ENCODE data around the gene COL1A2. TPM values are rescaled to one million over a fixed set of nuclear protein-coding genes. Genes with fewer than 3 reads are reported as not detected.

The COL1A2 gene
- polyA plus RNA-seq, 1 donor from 2014 or later, result 2.5 TPM

DNA sequence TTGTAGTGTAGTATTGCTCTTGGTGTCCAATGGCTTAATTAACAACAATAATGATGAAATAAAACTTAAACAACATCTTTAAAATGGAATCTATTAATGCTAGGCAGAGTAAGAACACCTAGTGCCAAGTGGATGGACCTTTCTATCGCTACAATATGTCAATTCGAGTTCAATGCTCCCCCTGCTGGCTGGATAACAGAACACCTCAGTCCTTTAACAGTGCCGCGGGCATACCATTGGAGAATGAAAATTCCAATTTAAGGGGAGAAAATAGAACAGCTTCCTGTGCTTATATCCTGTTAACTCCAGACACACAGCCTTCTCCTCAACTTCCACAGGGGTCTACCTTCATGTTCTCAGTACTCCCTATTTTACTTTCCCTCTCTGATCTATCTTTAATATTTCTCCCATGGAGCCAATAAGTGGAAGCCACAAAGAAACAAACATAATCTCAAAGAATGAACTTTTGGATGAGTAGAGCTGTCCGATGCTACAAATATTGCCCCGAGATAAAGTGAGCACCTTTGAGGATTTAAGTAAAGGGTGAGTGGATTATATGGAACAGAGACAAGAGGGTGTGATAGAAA, 41.4 kb downstream of the COL1A2 start:
- no peak overlapping the region for H3K4me2 ChIP-seq (ENCODE audit: low read length)
- TF ChIP-seq EZH2 (IDR thresholded peaks at IDR 0.05; ENCODE audit: borderline replicate concordance, insufficient read depth, low read length, poor library complexity, severe bottlenecking), result no peak
- TF ChIP-seq, protein P1, sequence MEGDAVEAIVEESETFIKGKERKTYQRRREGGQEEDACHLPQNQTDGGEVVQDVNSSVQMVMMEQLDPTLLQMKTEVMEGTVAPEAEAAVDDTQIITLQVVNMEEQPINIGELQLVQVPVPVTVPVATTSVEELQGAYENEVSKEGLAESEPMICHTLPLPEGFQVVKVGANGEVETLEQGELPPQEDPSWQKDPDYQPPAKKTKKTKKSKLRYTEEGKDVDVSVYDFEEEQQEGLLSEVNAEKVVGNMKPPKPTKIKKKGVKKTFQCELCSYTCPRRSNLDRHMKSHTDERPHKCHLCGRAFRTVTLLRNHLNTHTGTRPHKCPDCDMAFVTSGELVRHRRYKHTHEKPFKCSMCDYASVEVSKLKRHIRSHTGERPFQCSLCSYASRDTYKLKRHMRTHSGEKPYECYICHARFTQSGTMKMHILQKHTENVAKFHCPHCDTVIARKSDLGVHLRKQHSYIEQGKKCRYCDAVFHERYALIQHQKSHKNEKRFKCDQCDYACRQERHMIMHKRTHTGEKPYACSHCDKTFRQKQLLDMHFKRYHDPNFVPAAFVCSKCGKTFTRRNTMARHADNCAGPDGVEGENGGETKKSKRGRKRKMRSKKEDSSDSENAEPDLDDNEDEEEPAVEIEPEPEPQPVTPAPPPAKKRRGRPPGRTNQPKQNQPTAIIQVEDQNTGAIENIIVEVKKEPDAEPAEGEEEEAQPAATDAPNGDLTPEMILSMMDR (IDR thresholded peaks at IDR 0.05; ENCODE audit: poor library complexity, severe bottlenecking), result peak; percentile 67
- peak; percentile 70 for TF ChIP-seq SMC3 (conservative IDR thresholded peaks at IDR 0.05; ENCODE audit: poor library complexity)
- TF ChIP-seq RAD21 (conservative IDR thresholded peaks at IDR 0.05), result peak; percentile 61
- TF ChIP-seq POLR2AphosphoS5 (IDR thresholded peaks at IDR 0.05), result no peak
- TF ChIP-seq MXI1 (conservative IDR thresholded peaks at IDR 0.05; ENCODE audit: poor library complexity, severe bottlenecking), result no peak
- TF ChIP-seq EP300 (conservative IDR thresholded peaks at IDR 0.05; ENCODE audit: poor library complexity, severe bottlenecking), result no peak

DNA sequence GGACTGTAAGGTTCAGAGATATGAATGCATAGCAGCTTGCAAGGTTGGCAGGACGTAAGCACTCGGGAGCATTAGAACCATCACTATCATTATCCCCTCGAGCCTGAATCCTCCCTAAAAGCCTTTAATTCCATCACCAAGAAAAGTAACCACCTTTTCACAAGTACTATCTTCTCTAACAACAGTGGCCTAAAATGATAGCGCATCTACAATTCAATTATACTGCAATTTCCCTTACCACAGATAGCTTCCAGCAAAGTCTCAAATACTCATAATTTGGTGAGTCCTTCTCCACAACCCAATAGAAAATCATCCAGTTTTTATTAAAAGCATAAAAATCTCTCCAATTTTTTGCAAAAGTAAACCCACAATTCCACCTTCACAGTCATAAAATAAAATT, 42.0 kb downstream of the COL1A2 start:
- H3K36me3 ChIP-seq (ENCODE audit: insufficient read depth, low read length), result no peaks in the 10 kb centered on the region
- no peak overlapping the region for H3K9ac ChIP-seq (ENCODE audit: low read length)
- no peaks in the 10 kb centered on the region for H3K27me3 ChIP-seq (ENCODE audit: insufficient read depth, low read depth, low read length)
- H3K27ac ChIP-seq (ENCODE audit: low read length), result no peak overlapping the region
- no peaks in the 10 kb centered on the region for H4K20me1 ChIP-seq (ENCODE audit: insufficient read depth)
- H3K9me3 ChIP-seq (ENCODE audit: low read length), result no peaks in the 10 kb centered on the region
- H3K4me2 ChIP-seq (ENCODE audit: low read length), result no peak overlapping the region
- H2AFZ ChIP-seq (ENCODE audit: low read depth, low read length), result no peak overlapping the region
- no peak overlapping the region for H3K4me3 ChIP-seq (ENCODE audit: low read length)
- H3K79me2 ChIP-seq (replicated peaks; ENCODE audit: insufficient read depth, low read length), result no peaks in the 10 kb centered on the region
- H3F3A ChIP-seq (ENCODE audit: insufficient read depth, low read length, poor library complexity, severe bottlenecking), result peaks cover 3% of the 10 kb centered on the region
- no peaks in the 10 kb centered on the region for H3K9me2 ChIP-seq (ENCODE audit: insufficient read depth, low read length)
- no peak for TF ChIP-seq SMC3 (conservative IDR thresholded peaks at IDR 0.05; ENCODE audit: poor library complexity)
- TF ChIP-seq POLR2AphosphoS5 (IDR thresholded peaks at IDR 0.05), result peak; percentile 40

More for the DNA sequence above, 41.4 kb downstream of the COL1A2 start:
- no peak overlapping the region for H3K4me3 ChIP-seq (ENCODE audit: low read length)
- H3K9me3 ChIP-seq (ENCODE audit: low read length), result no peaks in the 10 kb centered on the region
- H3K79me2 ChIP-seq (replicated peaks; ENCODE audit: insufficient read depth, low read length), result no peaks in the 10 kb centered on the region
- H4K20me1 ChIP-seq (ENCODE audit: insufficient read depth), result no peaks in the 10 kb centered on the region
- H3F3A ChIP-seq (ENCODE audit: insufficient read depth, low read length, poor library complexity, severe bottlenecking), result peaks cover 3% of the 10 kb centered on the region
- no peaks in the 10 kb centered on the region for H3K36me3 ChIP-seq (ENCODE audit: insufficient read depth, low read length)
- H2AFZ ChIP-seq (ENCODE audit: low read depth, low read length), result no peak overlapping the region
- H3K9ac ChIP-seq (ENCODE audit: low read length), result no peak overlapping the region
- no peak overlapping the region for H3K27ac ChIP-seq (ENCODE audit: low read length)
- no peaks in the 10 kb centered on the region for H3K27me3 ChIP-seq (ENCODE audit: insufficient read depth, low read depth, low read length)
- no peaks in the 10 kb centered on the region for H3K9me2 ChIP-seq (ENCODE audit: insufficient read depth, low read length)

DNA sequence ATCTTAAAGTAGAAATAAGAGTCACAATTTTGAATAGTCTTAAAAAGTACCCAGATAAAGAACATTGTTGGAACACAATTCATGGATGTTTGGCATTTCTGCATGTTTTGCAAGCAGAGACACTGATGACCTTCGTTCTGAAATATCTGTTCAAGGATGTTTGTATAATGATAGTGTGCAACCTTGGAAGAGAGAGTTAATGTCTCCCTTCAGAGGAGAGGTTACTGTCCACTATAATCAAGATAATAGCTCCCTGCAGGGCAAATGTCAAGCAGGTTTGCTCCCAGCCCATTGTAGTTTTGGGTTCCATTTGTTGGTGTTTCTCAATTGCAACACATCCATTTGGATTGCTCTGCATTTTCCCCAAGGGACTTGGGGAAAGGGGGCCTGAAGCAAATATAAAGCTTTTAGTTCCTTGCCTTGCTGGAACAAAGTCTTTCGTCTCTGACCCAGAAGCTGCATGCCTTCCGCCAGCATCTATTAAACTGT, 45.2 kb downstream of the COL1A2 start:
- Histone ChIP-seq H3K79me2 (replicated peaks; ENCODE audit: insufficient read depth, low read length) (no peaks in the 10 kb centered on the region), H2AFZ (ENCODE audit: low read depth, low read length) (no peak overlapping the region), H3K4me3 (ENCODE audit: low read length) (no peak overlapping the region), H3K9me2 (ENCODE audit: insufficient read depth, low read length) (no peaks in the 10 kb centered on the region), H3K36me3 (ENCODE audit: insufficient read depth, low read length) (no peaks in the 10 kb centered on the region), H3F3A (ENCODE audit: insufficient read depth, low read length, poor library complexity, severe bottlenecking) (peaks cover 3% of the 10 kb centered on the region), H3K9me3 (ENCODE audit: low read length) (no peaks in the 10 kb centered on the region), H3K9ac (ENCODE audit: low read length) (no peak overlapping the region), H3K27ac (ENCODE audit: low read length) (peak overlapping the region; percentile 62), H4K20me1 (ENCODE audit: insufficient read depth) (no peaks in the 10 kb centered on the region), H3K4me2 (ENCODE audit: low read length) (no peak overlapping the region), H3K27me3 (ENCODE audit: insufficient read depth, low read depth, low read length) (no peaks in the 10 kb centered on the region)
- no peak for TF ChIP-seq MXI1 (conservative IDR thresholded peaks at IDR 0.05; ENCODE audit: poor library complexity, severe bottlenecking)
- TF ChIP-seq RAD21 (conservative IDR thresholded peaks at IDR 0.05), result no peak
- no peak for TF ChIP-seq TAF1 (IDR thresholded peaks at IDR 0.05; ENCODE audit: low read depth)
- TF ChIP-seq, protein P1 (IDR thresholded peaks at IDR 0.05; ENCODE audit: poor library complexity, severe bottlenecking), result no peak
- TF ChIP-seq EZH2 (IDR thresholded peaks at IDR 0.05; ENCODE audit: borderline replicate concordance, insufficient read depth, low read length, poor library complexity, severe bottlenecking), result no peak
- TF ChIP-seq POLR2AphosphoS5 (IDR thresholded peaks at IDR 0.05), result no peak
- TF ChIP-seq EP300 (conservative IDR thresholded peaks at IDR 0.05; ENCODE audit: poor library complexity, severe bottlenecking), result no peak
- TF ChIP-seq SMC3 (conservative IDR thresholded peaks at IDR 0.05; ENCODE audit: poor library complexity), result no peak
- TF ChIP-seq, protein P2, sequence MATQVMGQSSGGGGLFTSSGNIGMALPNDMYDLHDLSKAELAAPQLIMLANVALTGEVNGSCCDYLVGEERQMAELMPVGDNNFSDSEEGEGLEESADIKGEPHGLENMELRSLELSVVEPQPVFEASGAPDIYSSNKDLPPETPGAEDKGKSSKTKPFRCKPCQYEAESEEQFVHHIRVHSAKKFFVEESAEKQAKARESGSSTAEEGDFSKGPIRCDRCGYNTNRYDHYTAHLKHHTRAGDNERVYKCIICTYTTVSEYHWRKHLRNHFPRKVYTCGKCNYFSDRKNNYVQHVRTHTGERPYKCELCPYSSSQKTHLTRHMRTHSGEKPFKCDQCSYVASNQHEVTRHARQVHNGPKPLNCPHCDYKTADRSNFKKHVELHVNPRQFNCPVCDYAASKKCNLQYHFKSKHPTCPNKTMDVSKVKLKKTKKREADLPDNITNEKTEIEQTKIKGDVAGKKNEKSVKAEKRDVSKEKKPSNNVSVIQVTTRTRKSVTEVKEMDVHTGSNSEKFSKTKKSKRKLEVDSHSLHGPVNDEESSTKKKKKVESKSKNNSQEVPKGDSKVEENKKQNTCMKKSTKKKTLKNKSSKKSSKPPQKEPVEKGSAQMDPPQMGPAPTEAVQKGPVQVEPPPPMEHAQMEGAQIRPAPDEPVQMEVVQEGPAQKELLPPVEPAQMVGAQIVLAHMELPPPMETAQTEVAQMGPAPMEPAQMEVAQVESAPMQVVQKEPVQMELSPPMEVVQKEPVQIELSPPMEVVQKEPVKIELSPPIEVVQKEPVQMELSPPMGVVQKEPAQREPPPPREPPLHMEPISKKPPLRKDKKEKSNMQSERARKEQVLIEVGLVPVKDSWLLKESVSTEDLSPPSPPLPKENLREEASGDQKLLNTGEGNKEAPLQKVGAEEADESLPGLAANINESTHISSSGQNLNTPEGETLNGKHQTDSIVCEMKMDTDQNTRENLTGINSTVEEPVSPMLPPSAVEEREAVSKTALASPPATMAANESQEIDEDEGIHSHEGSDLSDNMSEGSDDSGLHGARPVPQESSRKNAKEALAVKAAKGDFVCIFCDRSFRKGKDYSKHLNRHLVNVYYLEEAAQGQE (IDR thresholded peaks at IDR 0.05; ENCODE audit: borderline replicate concordance), result no peak
